ENCODE data around the gene TBC1D10B. TPM values are rescaled to one million over a fixed set of nuclear protein-coding genes. Genes with fewer than 3 reads are reported as not detected.
"Not testable (repeated sequence)": the region's sequence is repeated elsewhere in the genome, so short reads cannot be mapped to it uniquely, and the experiment has no call there.

The TBC1D10B gene
- total RNA-seq, 1 experiment from 2014 or later = 12.3 TPM

DNA sequence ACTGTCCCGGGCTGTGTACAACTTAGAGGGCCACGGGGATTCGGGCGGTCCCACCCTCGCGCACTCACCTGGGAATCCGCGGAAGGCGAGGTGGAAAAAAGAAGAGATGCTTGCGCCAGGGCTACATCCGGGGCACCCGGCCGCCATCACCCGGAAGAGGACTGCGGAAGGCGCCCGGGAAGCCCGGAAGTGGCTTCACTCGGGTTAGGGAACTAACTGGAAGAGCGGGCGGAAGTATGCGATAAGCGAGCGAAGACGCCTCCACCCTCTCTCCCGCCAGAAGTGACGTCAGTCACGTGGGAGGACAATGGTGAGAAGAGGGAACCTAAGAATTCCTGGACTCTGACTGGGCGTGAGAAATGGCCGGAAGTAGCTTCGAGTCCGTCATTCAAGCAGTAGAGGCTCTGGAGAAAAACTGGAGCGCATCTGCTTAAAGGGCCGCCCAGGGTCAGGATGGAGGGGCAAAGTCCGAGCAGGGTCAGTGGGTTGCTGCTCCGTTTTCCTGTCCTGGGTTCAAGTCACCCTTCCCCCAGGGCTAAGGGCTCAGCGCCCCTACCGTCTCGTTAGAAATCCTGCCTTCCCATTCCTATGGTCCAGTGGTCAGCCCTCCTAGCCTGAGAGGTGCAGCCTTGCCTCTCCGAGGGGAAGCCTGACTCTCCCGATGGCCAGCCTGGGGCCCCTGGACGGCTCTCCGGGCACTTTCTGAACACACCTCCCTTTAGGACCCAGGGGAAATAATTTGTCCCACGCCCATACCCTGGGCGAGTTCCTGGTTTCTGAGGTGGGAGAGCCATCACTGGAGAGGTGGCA, 14.9 kb downstream of the TBC1D10B start, which contains the start of gene CD2BP2:
TSS of gene CD2BP2 (minus strand) at position 165 of the 810 bp plus-strand sequence. CDS start 627 bp downstream, outside the sequence.
- peak; percentile 99 for DNase-seq (ENCODE audit: low read depth)

DNA sequence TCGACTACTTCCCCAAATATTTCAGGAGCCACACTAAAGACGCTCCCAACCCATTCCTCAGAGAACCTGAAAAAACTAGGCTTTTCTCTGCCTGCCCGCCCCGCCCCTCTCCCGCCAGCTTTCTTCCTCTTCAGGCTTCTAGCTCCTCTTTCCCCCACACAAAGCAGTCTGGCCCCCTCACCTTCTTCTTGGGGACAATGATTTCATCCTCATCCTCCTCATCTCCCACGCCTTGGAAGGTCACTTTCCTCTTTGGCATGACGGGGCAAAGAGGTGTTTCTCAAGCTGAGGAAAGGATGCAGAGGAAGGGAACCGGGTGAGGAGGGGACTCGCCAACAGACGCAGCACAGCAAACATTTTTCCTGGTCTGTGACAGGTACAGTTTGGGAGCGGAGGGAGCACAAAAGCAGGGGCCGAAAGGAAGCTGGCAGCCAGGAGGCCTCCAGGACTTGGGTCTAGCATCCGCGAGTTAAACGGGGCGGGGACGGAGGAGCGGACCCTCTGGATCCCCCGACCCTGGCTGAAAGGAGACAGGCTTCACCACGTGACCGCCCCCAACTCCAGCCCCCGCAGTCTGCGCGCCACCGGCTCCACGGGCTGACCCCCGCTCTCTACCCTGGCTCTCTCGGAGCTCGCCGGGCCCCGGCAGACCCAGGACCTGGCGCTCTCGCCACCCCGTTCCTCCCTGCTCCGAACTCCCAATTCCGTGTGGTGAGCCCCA, 15.7 kb downstream of the TBC1D10B start:
- no peak for DNase-seq (ENCODE audit: low read depth)

DNA sequence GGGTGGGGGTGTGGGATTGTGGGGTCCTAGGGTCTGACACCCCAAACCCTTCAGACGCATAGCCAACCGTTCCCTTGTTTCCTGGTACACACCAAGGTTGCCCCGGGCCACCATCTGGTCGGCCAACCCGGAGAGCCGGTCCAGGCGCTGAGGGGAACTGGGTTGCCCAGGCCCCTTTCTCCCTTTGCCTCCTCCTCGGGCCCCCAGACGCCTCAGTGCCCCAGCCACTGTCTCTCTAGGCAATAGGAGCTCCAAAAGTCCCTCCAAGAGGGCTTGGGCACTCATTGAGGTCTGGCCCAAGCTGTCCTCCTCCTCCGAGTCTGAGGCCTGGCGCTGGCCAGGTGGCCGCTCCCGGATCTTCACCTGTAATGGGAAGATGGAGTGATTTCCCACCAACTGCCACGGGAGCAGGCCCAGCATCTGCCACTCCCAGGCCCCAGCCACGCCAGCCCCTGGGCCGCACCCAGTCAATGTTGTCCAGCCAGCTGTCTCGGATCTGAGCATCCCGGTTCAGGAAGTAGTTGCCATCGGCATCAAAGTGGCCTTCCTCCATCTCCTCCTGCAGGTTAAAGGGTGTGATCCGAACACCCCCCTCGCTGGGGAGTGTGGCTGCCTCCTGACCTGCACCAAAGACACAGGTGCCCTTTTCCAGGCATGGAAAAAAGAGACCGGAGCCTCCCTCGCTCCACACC, 16.7 kb downstream of the TBC1D10B start:
- DNase-seq (ENCODE audit: low read depth) = no peak

DNA sequence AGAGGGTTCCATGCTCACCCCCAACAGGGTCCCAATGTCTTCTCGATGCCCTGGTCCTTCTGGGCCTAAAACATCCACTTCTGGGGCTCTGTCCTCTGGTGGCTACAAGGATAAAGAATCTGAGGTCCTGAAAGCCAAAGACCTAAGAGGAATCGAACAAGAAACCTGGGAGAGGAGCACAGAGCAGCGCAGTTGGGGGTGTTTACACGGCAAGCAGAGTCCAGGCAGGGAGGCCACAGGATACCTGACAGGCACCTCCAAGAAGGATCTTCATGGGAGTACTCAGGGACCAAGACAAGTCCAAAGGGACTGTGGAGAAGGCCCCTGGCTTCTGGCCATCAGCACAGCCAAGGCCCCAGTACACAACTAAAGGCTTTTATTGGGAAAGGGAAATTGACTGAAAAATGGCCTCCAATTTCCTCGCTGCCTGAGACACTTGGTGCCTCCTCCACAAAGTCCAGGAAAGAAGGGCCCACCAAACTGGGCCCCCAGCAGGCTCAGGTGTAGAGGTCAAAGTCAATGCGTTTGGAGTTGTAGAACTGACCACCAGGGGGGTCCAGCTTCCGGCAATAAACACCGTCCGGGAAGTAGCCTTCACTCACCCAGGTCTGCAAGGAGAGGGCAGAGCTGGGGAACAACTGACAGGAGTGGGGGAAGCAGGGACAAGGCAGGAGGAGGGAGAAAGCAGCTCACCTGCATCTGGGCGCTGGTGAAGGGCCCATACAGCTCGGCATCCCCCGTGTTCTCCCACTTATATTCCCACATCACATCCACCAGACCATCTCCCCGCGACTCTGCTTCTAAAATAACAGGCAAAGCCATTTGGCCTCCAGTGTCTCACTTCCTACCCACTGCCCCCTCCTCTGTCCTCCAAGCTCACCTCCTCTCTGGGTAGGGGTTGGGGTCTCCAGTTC, 17.5 kb downstream of the TBC1D10B start:
- no peak for DNase-seq (ENCODE audit: low read depth)

DNA sequence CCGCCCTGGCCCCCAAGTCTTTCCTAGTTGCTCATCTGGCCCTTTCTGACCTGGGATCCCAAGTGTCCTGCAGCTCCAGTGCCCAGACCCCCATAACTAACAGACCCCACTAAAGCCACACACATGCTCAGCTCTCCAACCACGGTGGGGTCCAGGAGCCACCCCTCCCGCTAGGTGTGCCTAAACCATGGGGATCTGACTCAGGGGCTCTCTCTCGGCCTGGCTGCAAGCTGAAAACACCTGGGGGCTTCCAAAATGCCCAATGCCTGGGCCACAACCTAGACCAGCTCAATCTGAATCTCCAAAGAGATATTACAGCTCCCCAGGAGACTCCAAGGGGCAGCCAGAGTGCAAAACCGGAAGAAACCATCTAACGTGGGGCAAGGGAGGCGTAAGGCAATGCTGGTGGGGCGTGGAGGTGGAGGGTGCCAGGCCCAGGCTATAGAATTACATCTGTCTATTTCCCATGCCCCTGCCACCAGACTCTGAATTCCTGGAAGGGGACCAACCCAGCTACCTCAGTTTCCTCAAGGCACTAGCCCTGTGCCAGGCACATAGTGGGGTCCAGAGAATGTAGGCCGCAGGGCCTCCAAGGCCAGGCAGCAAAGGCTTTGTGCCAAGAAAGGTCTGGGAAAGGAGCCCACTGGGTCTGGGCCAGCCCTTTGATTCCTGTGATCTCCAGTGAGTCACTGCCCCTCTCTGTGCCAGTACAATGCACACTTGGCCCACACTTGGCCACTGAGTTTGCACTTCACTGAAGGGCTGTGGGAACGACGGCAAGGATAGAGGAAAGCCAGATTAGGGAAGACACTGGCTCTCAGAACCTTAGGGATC, 18.5 kb downstream of the TBC1D10B start:
- peak; percentile 93 for DNase-seq (ENCODE audit: low read depth)

DNA sequence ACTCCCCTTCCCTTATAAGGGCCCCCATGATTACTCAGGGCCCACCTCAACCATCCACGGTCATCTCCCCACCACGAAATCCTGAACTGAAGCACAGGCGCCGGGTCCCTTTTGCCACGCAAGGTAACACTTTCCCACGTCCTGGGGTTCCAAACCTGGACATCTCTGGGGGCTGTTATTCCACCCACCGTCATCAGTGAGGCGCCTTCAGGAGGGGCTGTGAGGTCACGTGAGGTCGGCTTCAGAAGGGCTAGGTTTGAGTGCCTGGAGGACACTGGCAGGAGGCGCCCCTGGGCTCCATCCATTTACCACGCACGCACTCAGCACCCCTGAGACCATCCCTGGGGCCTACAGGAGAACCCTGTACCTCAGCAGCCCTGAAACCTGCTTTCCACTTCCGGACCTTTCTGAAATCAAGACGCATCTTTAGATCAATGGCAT, 19.3 kb downstream of the TBC1D10B start:
- DNase-seq (ENCODE audit: low read depth) = no peak

DNA sequence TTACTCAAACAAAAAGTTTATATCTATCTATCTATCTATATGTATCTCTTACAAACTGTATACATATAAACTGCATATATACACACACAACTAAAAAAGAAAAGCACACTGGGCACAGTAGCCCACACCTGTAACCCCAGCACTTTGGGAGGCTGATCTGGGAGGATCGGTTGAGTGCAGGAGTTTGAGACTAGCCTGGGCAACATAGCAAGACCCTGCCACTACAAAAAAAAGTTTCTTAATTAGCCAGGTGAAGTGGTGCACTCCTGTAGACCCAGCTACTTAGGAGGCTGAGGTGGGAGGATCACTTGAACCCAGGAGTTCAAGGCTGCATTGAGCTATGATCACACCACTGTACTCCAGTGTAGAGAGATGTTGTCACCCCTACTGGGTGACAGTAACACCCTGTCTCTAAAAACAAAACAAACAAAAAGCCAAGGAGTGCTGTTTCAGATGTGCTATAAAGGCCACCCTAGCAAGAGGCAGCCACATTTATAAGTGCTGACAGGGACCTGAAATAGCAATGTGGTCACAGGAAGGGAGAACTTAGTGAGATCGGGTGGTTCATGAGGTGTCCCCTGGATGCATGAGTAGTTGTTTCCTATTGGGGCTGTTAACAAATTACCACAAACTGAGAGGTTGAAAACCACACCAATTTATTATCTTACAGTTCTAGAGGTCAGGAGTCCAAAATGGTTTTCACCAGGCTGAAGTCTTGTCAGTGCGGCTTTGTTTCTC, 20.0 kb downstream of the TBC1D10B start:
- no peak for DNase-seq (ENCODE audit: low read depth)

DNA sequence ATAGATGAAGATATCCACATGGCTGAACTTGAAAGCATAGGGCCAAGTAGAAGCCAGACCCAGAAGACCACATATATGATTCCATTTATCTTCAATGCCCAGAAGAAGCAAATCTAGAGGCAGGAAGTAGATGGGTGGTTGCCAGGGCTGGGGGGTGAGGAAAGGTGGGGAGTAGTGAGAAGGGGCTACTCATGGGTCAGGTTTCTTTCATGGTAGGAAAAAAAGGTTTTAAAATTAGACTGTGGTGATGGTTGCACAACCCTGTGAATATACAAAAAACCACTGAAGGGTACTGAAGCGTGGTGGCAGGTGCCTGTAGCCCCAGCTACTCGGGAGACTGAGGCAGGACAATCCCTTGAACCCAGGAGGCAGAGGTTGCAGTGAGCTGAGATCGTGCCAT, 20.6 kb downstream of the TBC1D10B start:
- no peak for DNase-seq (ENCODE audit: low read depth)

DNA sequence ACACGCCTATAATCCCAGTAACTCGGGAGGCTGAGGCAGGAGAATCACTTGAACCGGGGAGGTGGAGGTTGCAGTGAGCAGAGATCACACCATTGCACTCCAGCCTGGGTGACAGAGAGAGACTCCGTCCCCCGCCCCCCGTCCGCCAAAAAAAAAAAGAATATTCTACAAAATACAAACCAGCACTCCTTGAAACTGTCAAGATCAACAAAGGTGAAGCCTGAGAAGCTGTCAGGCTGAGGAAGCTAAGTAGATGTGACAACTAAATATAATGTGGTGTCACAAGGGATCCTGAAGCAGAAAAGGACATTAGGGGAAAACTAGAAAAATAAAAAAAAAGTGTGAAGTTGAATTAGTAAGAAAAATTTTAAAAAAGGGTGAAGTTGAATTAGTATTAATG, 21.4 kb downstream of the TBC1D10B start:
- no peak for DNase-seq (ENCODE audit: low read depth)

DNA sequence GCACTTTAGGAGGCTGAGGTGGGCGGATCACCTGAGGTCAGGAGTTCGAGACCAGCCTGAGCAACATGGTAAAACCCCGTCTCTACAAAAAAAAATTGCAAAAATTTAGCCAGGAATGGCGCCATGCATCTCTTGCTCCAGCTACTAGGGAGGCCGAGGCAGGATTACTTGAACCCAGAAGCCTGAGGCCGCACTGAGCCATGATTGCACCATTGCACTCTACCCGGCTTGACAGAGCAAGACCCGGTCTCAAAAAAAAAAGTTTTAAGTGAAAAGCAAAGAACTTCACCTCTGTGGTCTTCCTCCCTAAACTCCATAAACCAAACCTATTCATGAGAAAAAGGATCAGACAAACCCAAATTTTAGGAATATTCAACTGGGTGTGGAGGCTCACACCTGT, 22.2 kb downstream of the TBC1D10B start:
- DNase-seq (ENCODE audit: low read depth) = no peak

DNA sequence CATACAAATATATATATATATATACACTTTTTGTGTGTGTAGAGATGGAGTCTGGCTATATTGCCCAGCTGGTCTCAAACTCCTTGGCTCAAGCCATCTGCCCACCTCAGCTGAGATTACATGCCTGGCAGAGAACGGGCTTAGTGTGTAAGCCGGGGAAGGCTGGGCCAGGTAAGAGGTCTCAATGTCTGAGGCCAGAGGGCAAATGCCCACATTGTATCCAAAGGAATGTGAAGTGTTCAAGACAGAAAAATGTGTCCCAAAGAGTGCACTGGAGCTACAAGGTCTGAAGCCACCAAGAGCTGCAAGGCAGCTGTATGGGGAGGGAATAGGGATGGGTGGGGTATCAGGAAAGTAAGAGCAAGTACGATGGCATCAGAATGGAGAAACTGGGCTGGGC, 24.0 kb downstream of the TBC1D10B start:
- no peak for DNase-seq (ENCODE audit: low read depth)

DNA sequence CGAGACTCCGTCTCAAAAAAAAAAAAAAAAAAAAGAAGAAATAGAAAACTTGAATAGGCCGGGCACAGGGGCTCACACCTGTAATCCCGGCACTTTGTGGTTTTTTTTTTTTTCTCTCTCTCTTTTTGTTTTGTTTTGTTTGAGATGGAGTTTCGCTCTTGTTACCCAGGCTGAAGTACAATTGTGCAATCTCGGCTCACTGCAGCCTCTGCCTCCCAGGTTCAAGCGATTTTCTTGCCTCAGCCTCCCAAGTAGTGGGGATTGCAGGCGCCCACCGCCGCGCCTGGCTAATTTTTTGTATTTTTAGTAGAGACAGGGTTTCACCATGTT, 26.8 kb downstream of the TBC1D10B start:
- not testable (repeated sequence) for DNase-seq (ENCODE audit: low read depth)

DNA sequence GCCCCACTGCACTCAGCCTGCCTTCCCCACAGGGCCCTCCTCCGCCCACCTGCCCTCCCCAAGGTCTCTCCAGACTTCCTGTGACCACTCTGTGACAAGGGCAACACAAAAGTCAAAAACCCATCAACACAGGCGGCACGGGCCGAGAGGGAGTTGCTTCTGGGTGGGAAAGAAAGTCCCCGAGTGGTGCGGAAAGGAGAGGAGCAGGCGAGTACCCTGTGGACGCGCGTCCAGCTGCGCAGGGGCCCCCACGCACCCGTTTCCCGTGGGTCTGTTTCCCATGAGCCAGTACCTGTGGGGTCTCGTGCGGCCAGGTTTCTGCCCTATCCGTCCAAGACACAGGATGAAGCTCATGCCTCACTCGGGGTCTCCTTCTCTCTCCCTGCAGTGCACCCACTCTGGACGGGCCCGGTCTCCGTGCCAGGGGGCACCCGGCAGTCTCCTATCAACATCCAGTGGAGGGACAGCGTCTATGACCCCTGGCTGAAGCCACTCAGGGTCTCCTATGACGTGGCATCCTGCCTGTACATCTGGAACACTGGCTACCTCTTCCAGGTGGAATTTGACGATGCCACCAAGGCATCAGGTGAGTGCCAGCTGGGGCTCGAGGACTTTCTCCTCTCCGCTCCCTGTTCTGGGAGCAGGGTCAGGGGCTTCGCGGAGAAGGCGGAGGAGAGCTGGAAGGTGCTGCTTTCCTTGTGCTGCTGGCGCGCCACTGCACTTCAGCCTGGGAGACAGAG, 27.4 kb downstream of the TBC1D10B start:
- no peak for DNase-seq (ENCODE audit: low read depth)

DNA sequence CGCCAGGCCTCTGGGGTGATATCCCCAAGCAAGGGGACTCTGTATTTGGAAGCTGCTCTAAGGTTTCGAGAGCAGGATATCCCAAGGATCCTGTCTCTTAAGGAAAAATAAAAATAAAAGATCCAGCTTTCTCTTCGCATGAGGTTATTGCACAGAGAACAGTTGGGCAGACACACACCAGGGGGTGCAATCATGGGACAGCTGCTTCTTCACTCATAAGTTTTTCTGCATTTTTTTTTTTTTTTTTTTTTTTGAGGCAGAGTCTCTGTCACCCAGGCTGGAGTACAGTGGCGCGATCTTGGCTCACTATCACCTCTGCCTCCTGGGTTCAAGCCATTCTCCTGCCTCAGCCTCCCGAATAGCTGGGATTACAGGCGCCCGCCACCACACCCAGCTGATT, 28.3 kb downstream of the TBC1D10B start:
- DNase-seq (ENCODE audit: low read depth) = not testable (repeated sequence)

DNA sequence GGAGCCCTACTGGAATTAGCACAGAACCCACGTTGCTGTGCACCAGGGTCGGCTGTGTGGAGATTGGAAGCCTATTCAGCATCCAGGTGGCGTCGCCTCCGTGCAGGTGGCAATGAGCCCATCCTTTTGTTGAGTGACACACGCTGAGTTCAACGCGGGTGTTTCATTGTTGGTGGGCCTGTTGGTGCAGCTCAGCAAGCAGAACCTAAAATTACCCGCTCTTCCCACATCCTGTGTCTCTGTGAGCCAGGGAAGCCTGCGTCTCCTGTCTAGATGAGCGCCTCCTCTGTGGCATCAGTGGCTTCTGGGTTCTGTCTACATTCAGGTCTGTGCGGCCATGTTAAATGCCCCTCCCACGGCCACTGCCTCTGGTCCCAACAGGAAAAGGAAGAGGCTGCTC, 29.7 kb downstream of the TBC1D10B start:
- no peak for DNase-seq (ENCODE audit: low read depth)

DNA sequence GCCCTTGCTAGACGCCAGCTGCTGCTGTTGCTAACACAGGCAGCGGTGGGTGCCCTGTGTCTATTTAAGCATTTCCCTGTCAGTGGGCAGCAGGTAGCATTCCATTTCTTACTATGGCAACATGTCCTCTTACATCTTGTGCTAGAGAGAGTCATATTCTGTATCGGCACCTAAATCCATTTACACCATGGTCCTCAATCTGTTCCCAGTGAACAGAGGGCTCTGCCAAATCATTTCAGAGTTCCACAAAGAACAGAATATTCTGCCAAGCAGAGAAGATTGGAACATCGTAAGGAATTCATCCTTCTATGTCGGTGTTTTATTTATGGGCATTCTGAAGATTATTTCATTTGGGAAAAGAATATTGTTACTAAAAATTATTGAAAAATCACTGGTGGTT, 31.6 kb downstream of the TBC1D10B start:
- DNase-seq (ENCODE audit: low read depth) = not testable (repeated sequence)

DNA sequence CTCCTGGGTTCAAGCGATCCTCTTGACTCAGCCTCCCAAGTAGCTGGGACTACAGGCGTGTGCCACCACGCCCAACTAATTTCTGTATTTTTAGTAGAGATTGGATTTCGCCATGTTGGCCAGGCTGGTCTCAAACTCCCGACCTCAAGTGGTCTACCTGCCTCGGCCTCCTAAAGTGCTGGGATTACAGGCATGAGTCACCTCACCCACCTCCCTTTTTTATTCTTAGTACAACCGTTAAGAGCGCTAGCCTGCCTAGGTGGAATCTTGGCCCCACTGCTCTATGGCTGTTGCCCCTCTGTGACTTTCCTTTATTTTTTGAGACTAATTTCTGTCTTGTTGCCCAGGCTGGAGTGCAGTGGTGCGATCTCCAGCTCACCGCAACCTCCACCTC, 32.3 kb downstream of the TBC1D10B start:
- DNase-seq (ENCODE audit: low read depth) = not testable (repeated sequence)

DNA sequence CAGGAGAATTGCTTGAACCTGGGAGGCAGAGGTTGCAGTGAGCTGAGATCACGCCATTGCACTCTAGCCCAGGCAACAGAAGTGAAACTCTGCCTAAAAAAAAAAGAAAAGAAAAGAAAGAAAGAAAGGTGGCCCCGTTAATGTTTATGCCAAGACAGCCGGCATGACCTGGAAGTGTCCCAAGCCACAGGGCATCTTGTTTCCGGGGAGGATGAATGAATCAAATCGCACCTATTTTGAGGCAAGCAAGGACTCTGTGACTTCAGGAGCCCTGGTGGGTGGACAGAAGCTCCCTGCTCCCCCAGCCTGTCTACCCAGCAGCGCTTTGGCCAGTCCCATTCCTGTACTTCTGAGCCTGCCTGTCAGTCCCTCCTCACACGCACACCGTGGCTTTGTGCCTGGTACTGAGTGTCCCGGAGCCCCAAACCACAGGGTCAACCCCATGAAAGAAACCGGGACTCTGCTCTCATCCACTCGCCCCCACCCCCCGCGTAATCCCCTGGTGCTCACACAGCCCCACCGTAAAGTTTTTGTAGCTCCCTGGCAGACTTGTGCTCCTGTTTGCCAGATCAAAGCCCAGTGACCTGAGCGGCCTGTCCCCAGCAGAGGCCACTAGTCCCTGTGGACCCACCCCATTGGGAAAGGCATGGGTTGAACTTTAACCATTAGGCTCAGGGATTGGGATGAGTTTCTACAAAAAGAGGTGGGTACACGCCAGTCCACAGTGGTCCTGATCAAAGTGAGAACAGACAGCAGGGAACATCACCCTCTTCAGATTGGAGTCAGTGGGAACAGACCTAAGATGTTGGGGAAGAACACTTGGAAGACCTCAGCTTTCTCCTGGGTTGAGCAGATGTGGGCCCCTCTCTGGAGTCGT, 34.5 kb downstream of the TBC1D10B start:
- DNase-seq (ENCODE audit: low read depth) = peak; percentile 72
